Measurements from ENCODE around the gene MAP3K4.
A peak's percentile ranks its signal among the peaks of the same experiment; 100 is the strongest.

DNA sequence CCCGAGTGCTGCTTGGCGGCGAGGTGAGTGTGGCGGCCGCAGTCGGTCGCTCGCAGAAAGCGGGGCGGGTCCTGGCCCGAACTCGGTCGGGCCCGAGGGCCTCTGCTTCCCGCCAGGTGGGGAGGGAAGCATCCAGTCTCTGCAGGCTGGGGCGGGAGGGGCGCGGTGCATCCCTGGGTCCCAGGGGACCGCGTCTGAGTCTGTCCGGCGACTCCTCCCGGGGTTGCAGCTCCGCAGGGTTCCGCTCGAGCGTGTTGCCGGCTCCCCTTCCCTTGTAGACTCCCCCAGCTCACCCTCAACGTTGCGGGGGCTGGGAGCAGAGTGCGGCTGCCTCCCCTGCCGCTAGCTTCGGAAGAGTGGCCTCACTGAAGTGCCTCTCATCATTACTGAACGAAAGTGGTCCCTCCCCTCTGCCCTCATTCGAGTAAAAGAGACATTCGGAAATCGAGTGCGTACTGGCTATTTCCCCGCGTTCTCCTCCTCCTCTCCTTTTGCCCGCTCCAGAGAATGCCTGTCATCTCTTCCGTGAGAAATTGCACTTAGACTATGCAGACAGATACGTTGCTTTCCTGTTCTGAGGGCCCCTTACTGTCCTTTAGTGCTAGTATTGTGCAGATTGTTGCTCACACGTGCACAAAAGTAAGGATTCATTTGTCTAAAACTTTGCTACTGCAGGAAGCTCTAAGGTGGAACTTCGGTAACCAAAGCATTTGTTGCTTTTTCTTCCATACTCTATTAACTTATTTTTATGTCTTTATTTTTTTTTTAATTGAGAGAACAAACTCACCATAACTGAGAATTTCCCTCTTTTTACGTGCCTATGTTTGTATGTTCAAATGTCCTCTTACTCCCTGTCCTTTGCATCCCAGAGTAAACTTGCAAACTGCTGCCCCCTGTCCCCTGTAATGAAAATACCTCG lies 751 bp downstream of the MAP3K4 start:
- TF ChIP-seq, protein P1, sequence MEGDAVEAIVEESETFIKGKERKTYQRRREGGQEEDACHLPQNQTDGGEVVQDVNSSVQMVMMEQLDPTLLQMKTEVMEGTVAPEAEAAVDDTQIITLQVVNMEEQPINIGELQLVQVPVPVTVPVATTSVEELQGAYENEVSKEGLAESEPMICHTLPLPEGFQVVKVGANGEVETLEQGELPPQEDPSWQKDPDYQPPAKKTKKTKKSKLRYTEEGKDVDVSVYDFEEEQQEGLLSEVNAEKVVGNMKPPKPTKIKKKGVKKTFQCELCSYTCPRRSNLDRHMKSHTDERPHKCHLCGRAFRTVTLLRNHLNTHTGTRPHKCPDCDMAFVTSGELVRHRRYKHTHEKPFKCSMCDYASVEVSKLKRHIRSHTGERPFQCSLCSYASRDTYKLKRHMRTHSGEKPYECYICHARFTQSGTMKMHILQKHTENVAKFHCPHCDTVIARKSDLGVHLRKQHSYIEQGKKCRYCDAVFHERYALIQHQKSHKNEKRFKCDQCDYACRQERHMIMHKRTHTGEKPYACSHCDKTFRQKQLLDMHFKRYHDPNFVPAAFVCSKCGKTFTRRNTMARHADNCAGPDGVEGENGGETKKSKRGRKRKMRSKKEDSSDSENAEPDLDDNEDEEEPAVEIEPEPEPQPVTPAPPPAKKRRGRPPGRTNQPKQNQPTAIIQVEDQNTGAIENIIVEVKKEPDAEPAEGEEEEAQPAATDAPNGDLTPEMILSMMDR (IDR thresholded peaks at IDR 0.05 in 8 of 11, conservative IDR thresholded peaks at IDR 0.05 in 3 of 11) = peak in 6 of 11 experiments; percentile 28 to 52 (median 46)
- no peak for TF ChIP-seq POLR2A (IDR thresholded peaks at IDR 0.05)

All from spleen (tissue), 7 donors.